MM.1S (cell line): ENCODE measurements around the gene ZNF462.

Experiments
- DNase-seq: peaks from one replicate; pipeline ENCODE4 v3.0.0-alpha.2; 2015
- H2AFZ ChIP-seq: fragments of 300-600 bp; sonication (generic); 2 replicates; pipeline ENCODE4 v1.6.0; 2016; ENCODE audit warnings: antibody characterized with exemption, low read length
- H3F3A ChIP-seq: fragments of 300-600 bp; sonication (generic); 2 replicates; pipeline ENCODE4 v1.6.1; 2016; ENCODE audit warnings: mild to moderate bottlenecking, antibody characterized with exemption, low read length, moderate library complexity, mixed read lengths; ENCODE audit not compliant: insufficient read depth
- H3K27ac ChIP-seq: fragments of 300-600 bp; sonication (generic); 2 replicates; pipeline ENCODE4 v1.5.1; 2016; ENCODE audit warnings: mild to moderate bottlenecking, low read length
- H3K27me3 ChIP-seq: fragments of 300-600 bp; sonication (generic); replicated peaks from 2 replicates; pipeline ENCODE4 v1.6.0; 2016; ENCODE audit warnings: low read length; ENCODE audit not compliant: insufficient read depth
- H3K36me3 ChIP-seq: fragments of 300-600 bp; sonication (generic); replicated peaks from 2 replicates; pipeline ENCODE4 v1.6.1; 2016; ENCODE audit warnings: mild to moderate bottlenecking, low read length, mixed read lengths; ENCODE audit not compliant: insufficient read depth
- H3K4me1 ChIP-seq: fragments of 300-600 bp; sonication (generic); 2 replicates; pipeline ENCODE4 v1.6.1; 2016; ENCODE audit warnings: low read length, mixed read lengths
- H3K4me2 ChIP-seq: fragments of 300-600 bp; sonication (generic); 2 replicates; pipeline ENCODE4 v1.6.0; 2016; ENCODE audit warnings: low read depth, low read length
- H3K4me3 ChIP-seq: fragments of 300-600 bp; sonication (generic); 2 replicates; pipeline ENCODE4 v1.5.1; 2016; ENCODE audit warnings: low read length, mixed read lengths
- H3K79me2 ChIP-seq: fragments of 300-600 bp; sonication (generic); 2 replicates; pipeline ENCODE4 v1.6.1; 2016; ENCODE audit warnings: mixed run types, low read length, mixed read lengths
- H3K9ac ChIP-seq: fragments of 300-600 bp; sonication (generic); 2 replicates; pipeline ENCODE4 v1.6.1; 2016; ENCODE audit warnings: low read length, mixed read lengths
- H3K9me2 ChIP-seq: fragments of 300-600 bp; sonication (generic); replicated peaks from 2 replicates; pipeline ENCODE4 v1.6.1; 2016; ENCODE audit warnings: mild to moderate bottlenecking, low read length, mixed read lengths; ENCODE audit not compliant: insufficient read depth
- H3K9me3 ChIP-seq: fragments of 300-600 bp; sonication (generic); replicated peaks from 2 replicates; pipeline ENCODE4 v1.6.1; 2016; ENCODE audit warnings: mild to moderate bottlenecking, low read length, mixed read lengths; ENCODE audit not compliant: insufficient read depth
- H4K20me1 ChIP-seq: fragments of 300-600 bp; sonication (generic); 2 replicates; pipeline ENCODE4 v1.6.1; 2016; ENCODE audit warnings: mild to moderate bottlenecking, low read length, moderate library complexity, mixed read lengths; ENCODE audit not compliant: insufficient read depth
- CTCF ChIP-seq: fragments of 300-600 bp; sonication (generic); IDR thresholded peaks from 2 replicates; pipeline ENCODE4 v1.5.1; 2016; ENCODE audit warnings: antibody characterized with exemption, low read length, mixed read lengths
- EZH2 ChIP-seq: fragments of 300-600 bp; sonication (generic); optimal IDR thresholded peaks from 2 replicates; pipeline ENCODE3; 2017; ENCODE audit warnings: low read depth, mild to moderate bottlenecking, antibody characterized with exemption, low read length, mixed read lengths
- EZH2phosphoT487 ChIP-seq: fragments of 300-600 bp; sonication (generic); IDR thresholded peaks from 2 replicates; pipeline ENCODE4 v1.6.1; 2018; ENCODE audit warnings: antibody characterized with exemption, low read length

The ZNF462 gene

GRCh38 chr9:106906129-106906528, 43.2 kb downstream of the ZNF462 start:
- Histone ChIP-seq H2AFZ (no peak overlapping the region), H3K36me3 (no peaks in the 10 kb centered on the region), H3K4me1 (no peaks in the 10 kb centered on the region), H3K9me3 (no peaks in the 10 kb centered on the region), H3K79me2 (no peaks in the 10 kb centered on the region), H3F3A (no peaks in the 10 kb centered on the region), H4K20me1 (no peaks in the 10 kb centered on the region), H3K9me2 (no peaks in the 10 kb centered on the region), H3K4me3 (no peak overlapping the region), H3K4me2 (no peak overlapping the region), H3K9ac (no peak overlapping the region), H3K27me3 (no peaks in the 10 kb centered on the region), H3K27ac (no peak overlapping the region)
- no peak for DNase-seq
- no peak for TF ChIP-seq CTCF
- TF ChIP-seq EZH2: no peak

GRCh38 chr9:106911951-106912350, 49.0 kb downstream of the ZNF462 start:
- Histone ChIP-seq H3K27me3 (no peaks in the 10 kb centered on the region), H3K36me3 (no peaks in the 10 kb centered on the region), H4K20me1 (no peaks in the 10 kb centered on the region), H3K9ac (no peak overlapping the region), H3K79me2 (no peaks in the 10 kb centered on the region), H3K27ac (no peak overlapping the region), H3K4me1 (no peaks in the 10 kb centered on the region), H3K4me2 (no peak overlapping the region), H3F3A (no peaks in the 10 kb centered on the region), H3K4me3 (no peak overlapping the region), H2AFZ (no peak overlapping the region), H3K9me2 (no peaks in the 10 kb centered on the region), H3K9me3 (no peaks in the 10 kb centered on the region)
- no peak for DNase-seq
- TF ChIP-seq EZH2phosphoT487 (no peak), EZH2 (no peak)

- Histone ChIP-seq H3K4me1 (peaks cover under 1% of the 10 kb centered on the region), H4K20me1 (no peaks in the 10 kb centered on the region), H3K79me2 (no peaks in the 10 kb centered on the region), H3K36me3 (no peaks in the 10 kb centered on the region), H3K27me3 (no peaks in the 10 kb centered on the region), H3K9me3 (no peaks in the 10 kb centered on the region), H3K27ac (no peak overlapping the region), H3K4me3 (no peak overlapping the region), H3K9me2 (no peaks in the 10 kb centered on the region), H3F3A (no peaks in the 10 kb centered on the region), H3K4me2 (no peak overlapping the region), H2AFZ (no peak overlapping the region), H3K9ac (no peak overlapping the region)
- DNase-seq: no peak
- TF ChIP-seq CTCF: no peak
- TF ChIP-seq EZH2phosphoT487: no peak
- no peak for TF ChIP-seq EZH2
Measured at GRCh38 chr9:106913276-106913675, 50.3 kb downstream of the ZNF462 start.

GRCh38 chr9:106915851-106916250, 52.9 kb downstream of the ZNF462 start:
- peaks cover 26% of the 10 kb centered on the region for H3K4me1 ChIP-seq
- no peaks in the 10 kb centered on the region for H3K9me3 ChIP-seq
- no peak overlapping the region for H2AFZ ChIP-seq
- H3K79me2 ChIP-seq: no peaks in the 10 kb centered on the region
- peaks cover 9% of the 10 kb centered on the region; the same call in 1 of the 2 replicates for H3F3A ChIP-seq
- no peak for TF ChIP-seq EZH2
- TF ChIP-seq EZH2phosphoT487: no peak
- no peak for TF ChIP-seq CTCF
- no peak overlapping the region for H3K4me3 ChIP-seq
- no peaks in the 10 kb centered on the region for H3K9me2 ChIP-seq
- H3K36me3 ChIP-seq: no peaks in the 10 kb centered on the region
- H3K27ac ChIP-seq: no peak overlapping the region
- H4K20me1 ChIP-seq: no peaks in the 10 kb centered on the region
- no peak overlapping the region for H3K4me2 ChIP-seq
- no peak overlapping the region for H3K9ac ChIP-seq
- H3K27me3 ChIP-seq: no peaks in the 10 kb centered on the region
- no peak for DNase-seq
